GM19025 (cell line): ENCODE measurements around the gene PLA2G1B.
"Not testable (repeated sequence)": the region's sequence is repeated elsewhere in the genome, so short reads cannot be mapped to it uniquely, and the experiment has no call there.

Experiments
- ATAC-seq: cut with Tn5 transposase; IDR thresholded peaks from one replicate; pipeline ENCODE4 v1.9.1; 2021; ENCODE audit warnings: mild to moderate bottlenecking, low read depth, moderate library complexity; ENCODE audit not compliant: unreplicated experiment

The PLA2G1B gene

GRCh38 chr12:120361506-120362208, 34.1 kb upstream of the PLA2G1B start:
- ATAC-seq, result no peak

GRCh38 chr12:120359128-120359527, 31.5 kb upstream of the PLA2G1B start:
- ATAC-seq, result no peak

GRCh38 chr12:120358412-120359100, 31.0 kb upstream of the PLA2G1B start:
- no peak for ATAC-seq

GRCh38 chr12:120357104-120357503, 29.5 kb upstream of the PLA2G1B start:
- no peak for ATAC-seq

- no peak for ATAC-seq
Measured at GRCh38 chr12:120356567-120357030, 29.0 kb upstream of the PLA2G1B start.

GRCh38 chr12:120353556-120354317, 26.2 kb upstream of the PLA2G1B start:
- ATAC-seq, result no peak

GRCh38 chr12:120353136-120353535, 25.6 kb upstream of the PLA2G1B start:
- no peak for ATAC-seq

- ATAC-seq, result no peak
Measured at GRCh38 chr12:120352117-120352516, 24.5 kb upstream of the PLA2G1B start.

- no peak for ATAC-seq
Measured at GRCh38 chr12:120350576-120351350, 23.2 kb upstream of the PLA2G1B start.

- ATAC-seq, result no peak
Measured at GRCh38 chr12:120347766-120348165, 20.2 kb upstream of the PLA2G1B start.

GRCh38 chr12:120346681-120347080, 19.1 kb upstream of the PLA2G1B start:
- ATAC-seq, result no peak

- ATAC-seq, result no peak
Measured at GRCh38 chr12:120346031-120346430, 18.5 kb upstream of the PLA2G1B start.

- ATAC-seq, result no peak
Measured at GRCh38 chr12:120343692-120344091, 16.1 kb upstream of the PLA2G1B start.

GRCh38 chr12:120343039-120343537, 15.5 kb upstream of the PLA2G1B start:
- ATAC-seq, result no peak

- no peak for ATAC-seq
Measured at GRCh38 chr12:120342175-120343038, 14.8 kb upstream of the PLA2G1B start.

GRCh38 chr12:120339256-120339655, 11.7 kb upstream of the PLA2G1B start:
- ATAC-seq, result no peak

- no peak for ATAC-seq
Measured at GRCh38 chr12:120337730-120338129, 10.2 kb upstream of the PLA2G1B start.

GRCh38 chr12:120336392-120336791, 8.8 kb upstream of the PLA2G1B start:
- ATAC-seq, result not testable (repeated sequence)

GRCh38 chr12:120335447-120335846, 7.9 kb upstream of the PLA2G1B start:
- ATAC-seq, result not testable (repeated sequence)
